Astrocyte of the spinal cord (primary cell): Measurements from ENCODE around the gene OR7G3.
A peak's percentile ranks its signal among the peaks of the same experiment; 100 is the strongest.

Experiments used
- DNase-seq: peaks from one replicate; pipeline ENCODE4 v3.0.0; 2011; ENCODE audit warnings: low read depth, low spot score
- H3K4me3 ChIP-seq: 2 replicates; pipeline ENCODE4 v1.5.1; 2011; ENCODE audit warnings: low read depth, mild to moderate bottlenecking, low read length, moderate library complexity
- in situ Hi-C: cut with HindIII; loops from 2 replicates; pipeline ENCODE4 v1.10.0; 2017; ENCODE audit warnings: low sequenced_read_pairs
- TF ChIP-seq, protein P1 (sequence below): IDR thresholded peaks from 2 replicates; pipeline ENCODE4 v1.5.1; 2012; ENCODE audit warnings: low read depth, mild to moderate bottlenecking, low read length, inconsistent platforms

The OR7G3 gene

DNA sequence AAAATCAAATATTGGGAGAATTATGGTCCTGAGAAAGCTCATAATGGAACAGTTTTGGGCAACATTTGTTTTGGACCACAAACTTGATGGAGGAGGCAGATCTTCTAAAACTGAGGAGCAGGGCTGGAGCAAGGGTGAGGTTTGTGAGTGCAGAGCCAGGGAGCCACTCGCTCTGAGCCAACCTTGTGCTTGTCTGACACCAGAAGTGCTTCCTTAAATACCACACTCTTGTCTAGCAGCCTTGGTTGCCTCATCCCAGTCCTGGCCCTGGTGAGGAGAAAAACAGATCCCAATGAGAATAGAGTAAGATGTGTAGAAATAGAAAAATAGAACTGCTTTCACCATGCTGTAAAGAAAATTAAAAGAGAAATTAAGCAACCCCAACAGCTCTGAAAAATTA lies 20.1 kb upstream of the OR7G3 start:
- DNase-seq = no peak
- no peak overlapping the region for H3K4me3 ChIP-seq

DNA sequence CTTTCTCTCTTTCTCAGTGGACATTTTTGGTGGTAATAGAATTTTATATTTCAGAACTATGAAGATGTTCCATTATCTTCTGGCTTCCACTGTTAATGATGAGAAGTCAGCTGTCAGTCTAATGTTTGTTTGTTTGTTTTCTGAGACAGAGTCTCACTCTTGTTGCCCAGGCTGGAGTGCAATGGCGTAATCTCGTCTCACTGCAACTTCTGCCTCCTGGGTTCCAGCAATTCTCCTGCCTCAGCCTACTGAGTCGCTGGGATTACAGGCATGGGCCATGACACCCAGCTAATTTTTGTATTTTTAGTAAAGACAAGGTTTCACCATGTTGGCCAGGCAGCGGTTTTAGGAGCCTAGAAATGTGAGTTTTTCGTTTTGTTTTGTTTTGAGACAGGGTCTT lies 18.2 kb upstream of the OR7G3 start:
- H3K4me3 ChIP-seq = no peak overlapping the region
- TF ChIP-seq, protein P1, sequence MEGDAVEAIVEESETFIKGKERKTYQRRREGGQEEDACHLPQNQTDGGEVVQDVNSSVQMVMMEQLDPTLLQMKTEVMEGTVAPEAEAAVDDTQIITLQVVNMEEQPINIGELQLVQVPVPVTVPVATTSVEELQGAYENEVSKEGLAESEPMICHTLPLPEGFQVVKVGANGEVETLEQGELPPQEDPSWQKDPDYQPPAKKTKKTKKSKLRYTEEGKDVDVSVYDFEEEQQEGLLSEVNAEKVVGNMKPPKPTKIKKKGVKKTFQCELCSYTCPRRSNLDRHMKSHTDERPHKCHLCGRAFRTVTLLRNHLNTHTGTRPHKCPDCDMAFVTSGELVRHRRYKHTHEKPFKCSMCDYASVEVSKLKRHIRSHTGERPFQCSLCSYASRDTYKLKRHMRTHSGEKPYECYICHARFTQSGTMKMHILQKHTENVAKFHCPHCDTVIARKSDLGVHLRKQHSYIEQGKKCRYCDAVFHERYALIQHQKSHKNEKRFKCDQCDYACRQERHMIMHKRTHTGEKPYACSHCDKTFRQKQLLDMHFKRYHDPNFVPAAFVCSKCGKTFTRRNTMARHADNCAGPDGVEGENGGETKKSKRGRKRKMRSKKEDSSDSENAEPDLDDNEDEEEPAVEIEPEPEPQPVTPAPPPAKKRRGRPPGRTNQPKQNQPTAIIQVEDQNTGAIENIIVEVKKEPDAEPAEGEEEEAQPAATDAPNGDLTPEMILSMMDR = no peak
- DNase-seq = no peak
- in situ Hi-C loops = no loop called here

More for the DNA sequence above, 20.1 kb upstream of the OR7G3 start:
- TF ChIP-seq, protein P1 = no peak
- in situ Hi-C loops = no loop called here

DNA sequence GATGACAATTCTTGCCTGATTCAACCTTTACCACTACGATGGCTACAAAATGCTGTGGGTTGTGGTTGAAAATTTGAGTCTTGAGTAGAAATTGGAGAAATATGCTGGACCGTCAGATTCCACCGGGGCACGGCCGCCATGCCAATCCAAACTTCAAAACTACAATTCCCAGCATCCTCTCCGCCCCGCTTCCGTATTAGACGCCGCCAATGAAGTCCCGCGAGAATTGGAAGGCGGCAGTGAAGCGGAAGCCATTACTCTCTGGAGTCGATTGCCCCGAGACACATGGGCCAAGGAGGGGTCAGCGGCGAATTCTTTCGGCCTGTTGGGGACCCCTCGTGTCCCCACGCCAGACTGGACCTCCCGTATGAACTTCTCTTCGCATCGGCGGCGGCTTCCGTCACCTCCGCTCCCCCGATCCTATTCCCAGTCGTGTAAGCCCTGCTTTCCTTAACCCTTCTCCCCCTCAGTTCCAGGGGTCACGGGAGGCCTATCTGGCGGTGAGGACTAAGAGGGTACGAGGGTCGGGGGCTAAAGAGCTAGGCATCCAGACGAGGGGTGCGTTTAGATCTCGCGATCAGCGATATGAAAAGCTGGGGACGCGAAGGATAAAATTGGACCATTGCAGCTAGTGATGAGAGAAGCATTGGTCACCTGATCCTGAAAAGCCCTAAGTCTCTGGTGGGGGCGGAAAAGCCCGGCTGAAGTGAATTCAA lies 13.6 kb upstream of the OR7G3 start, which contains the start of gene ZNF317:
ZNF317 (plus strand) TSS at position 239 of the 716 bp plus-strand sequence. CDS start 15,620 bp downstream, outside the sequence.
- peak within 1 kb of the TSS; percentile 99 for H3K4me3 ChIP-seq
- DNase-seq = peak; percentile 91
- in situ Hi-C loops = no loop called here
- TF ChIP-seq, protein P1 = no peak

DNA sequence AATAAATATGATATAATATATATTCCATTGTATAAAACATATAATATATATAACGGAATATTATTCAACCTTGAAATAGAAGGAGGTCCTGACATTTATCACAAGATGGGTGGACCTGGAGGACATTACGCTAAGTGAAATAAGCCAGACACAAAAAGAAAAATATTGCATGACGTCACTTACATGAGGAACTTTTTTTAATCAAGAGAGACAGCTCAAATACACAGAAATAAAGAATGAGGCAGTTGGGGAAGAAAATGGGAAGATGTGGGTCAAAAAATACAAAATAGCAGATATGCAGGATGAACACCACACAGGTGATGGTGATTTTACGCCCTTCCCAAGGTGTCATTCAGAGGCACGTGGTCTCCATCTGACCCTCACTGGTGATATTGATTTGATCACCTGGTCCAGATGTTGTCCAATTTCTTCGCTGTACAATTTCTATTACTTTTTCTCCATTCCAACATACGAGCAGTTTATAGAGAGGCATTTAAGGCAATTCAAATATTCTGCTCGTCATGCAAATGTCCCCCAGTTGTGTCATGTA lies 12.9 kb upstream of the OR7G3 start:
- in situ Hi-C loops = no loop called here
- peak overlapping the region; percentile 99 for H3K4me3 ChIP-seq
- TF ChIP-seq, protein P1 = no peak
- DNase-seq = no peak

DNA sequence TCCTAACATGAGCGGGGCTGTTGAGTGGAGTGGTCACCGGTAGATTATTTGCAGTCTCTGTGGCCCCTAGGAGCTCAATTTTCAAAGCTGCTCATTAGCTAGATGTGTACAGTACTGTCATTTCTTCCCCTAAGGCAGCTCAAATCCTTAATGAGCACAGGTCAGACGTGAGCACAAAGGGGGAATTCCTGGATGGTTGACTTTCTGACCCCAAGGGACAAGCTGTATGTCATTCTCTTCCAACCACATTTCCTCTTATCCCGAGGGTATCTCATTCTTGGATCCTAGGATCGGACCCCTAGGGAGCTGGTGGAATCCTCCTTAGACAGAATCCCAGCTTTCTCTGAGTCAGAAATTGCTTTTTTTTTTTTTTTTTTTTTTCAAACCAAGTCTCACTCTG lies 5.7 kb upstream of the OR7G3 start:
- H3K4me3 ChIP-seq = no peak overlapping the region
- in situ Hi-C loops = no loop called here
- DNase-seq = no peak
- TF ChIP-seq, protein P1 = no peak

DNA sequence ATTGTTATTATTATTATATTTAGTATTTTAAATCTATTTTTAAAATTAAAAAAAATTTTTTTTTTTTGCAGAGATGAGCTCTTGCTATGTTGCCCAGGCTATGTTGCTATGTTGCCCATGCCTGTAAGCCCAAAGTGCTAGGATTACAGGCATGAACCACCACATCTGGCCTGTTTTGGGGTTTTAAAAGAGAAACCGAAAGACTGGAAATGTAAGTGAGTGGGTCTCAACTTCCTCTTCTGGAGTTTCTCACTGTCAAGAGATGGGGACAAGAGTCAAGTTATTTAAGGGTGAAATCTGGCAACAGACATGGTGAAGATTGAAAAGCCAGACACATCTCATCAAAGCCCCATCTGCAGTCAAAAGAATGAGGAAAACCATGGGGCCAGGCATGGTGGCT lies 4.2 kb upstream of the OR7G3 start:
- TF ChIP-seq, protein P1 = no peak
- H3K4me3 ChIP-seq = no peak overlapping the region
- in situ Hi-C loops = no loop called here
- DNase-seq = no peak
